Measurements from ENCODE around the gene ZXDC.

The ZXDC gene

DNA sequence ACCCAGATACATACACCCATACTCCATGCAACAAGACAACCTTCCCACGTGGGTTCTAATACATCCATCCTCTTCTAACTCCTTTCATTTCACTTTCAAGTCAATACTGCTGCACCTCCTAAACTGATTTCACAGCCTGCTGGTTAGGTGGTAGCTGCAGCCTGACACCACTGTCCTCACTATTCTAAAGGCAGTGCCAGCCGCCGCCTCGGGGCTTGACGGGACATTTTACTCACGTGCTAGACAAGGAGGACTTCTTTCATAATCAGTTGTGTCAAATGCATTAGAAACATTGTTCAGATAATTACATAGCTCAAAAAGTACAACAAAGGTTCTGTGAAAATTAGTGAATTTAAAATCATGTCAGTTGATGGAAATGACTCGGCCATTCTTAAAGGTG lies 35.6 kb upstream of the ZXDC start:
- no peak for DNase-seq

DNA sequence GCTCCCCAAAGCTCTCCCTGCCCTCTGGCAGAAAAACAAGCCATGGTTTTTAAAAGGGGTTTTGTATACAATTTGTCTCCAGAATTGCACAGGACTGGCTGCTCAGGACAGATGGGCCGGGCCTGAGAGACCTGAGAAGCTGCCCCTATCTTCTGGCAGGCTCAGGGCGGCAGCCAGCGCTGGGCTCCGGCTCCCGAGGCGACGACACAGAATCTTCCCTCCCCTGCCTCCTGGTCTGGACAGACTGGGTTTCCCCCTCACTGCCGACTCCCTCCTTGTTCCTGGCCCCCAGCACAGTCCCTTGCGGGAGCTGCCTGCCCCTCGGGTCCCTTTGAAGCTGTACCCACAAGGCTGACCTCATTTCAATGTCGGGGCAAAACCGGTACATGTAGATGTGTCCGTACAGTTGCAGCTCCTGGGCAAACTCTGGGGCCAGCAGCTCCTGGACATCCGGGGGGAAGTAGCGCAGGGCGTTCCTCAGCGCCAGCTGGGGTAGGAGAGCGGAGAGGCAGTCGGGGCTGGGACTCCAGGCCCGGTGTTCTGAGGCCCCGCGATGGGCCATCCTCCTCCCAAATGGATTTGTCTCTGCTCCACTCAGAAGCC lies 34.7 kb upstream of the ZXDC start:
- DNase-seq = no peak

DNA sequence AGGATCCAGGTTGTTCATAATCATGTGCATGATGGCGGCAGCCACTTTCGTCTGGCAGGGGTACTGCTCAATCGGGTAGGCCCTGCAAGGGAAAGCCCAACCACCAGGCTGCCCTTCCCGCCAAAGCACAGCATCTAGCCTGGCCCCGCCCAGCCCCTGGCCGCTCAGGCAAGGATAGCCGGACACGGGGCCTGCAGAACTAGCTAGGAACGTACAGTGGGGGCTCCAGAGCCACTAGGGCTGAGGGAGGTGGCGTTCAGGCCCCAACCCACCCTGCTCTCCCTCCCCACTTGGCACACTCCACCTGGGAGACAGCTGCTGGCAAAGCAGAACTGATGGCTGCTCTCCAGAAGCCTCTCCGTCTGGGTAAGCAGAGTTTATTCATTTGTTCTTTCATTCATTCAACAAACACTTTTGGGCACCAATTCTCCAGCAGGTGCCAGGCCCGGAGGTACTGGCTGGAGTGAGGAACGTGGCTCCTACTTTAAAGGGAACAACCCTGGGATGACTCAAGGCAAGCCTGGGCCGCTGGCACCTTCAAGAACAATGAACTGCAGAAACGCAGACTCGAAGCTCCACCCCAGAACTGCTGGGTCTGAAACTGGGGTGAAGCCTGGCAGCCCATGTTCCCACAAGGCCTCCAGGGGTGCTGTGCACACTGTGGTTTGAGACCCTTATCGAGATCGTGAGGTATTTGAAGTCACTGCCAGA lies 34.1 kb upstream of the ZXDC start:
- DNase-seq = no peak

DNA sequence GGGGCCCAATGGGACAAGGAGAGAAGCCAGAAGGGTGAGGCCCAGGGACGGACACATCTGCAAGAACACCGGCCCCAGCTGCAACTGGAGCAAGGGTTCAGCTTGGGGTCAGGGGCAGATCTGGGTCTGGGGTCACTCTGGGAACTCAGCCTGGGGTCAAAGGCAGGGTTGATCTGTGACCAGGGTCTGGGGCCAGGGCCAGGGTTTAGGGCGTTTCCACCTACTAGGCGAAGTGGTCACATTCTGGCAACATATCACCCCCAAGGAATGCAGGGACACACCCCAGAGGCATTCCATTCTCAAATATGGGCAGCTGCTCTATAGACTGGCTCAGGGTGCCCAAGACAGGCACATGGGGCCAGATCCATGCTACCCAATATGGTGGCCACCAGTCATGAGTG lies 32.9 kb upstream of the ZXDC start:
- no peak for DNase-seq

DNA sequence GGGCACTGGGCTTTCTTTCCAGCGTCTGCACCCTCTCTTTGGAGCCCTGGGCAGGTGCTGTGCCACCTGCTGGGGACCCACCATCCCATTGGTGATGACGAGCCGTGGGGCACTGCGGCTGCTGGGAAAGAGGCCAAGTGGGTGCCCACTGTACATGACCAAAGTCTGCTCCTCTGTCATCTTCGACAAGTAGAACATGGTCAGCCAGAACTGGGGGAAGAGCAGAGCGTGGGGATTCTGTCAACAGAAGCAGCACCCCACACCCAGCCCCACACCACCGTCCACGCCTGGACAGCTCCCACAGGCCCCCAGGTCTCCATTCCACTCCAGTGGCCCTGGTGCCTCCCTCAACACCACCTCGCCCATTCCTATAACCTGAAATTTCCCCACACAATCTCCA lies 32.2 kb upstream of the ZXDC start:
- DNase-seq = no peak

DNA sequence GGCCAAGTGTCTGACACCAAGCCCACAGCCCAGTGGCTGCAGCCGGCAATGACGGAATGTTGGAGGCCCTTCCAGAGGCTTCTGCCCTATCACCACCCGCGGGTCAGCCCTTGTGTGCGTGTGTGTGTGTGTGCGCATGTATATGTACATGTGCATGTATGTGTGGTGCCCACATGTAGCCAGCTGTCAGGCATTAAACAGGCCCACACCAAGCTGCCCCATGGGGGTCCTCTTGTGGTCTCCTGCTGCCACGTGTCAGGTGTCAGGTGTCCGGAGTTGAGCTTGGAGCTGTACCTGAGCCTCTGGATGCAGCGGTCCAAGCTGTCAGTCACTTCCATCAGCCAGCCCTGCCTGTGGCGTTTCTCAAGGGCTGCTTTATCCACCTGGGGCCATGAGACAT lies 28.0 kb upstream of the ZXDC start:
- DNase-seq = no peak

DNA sequence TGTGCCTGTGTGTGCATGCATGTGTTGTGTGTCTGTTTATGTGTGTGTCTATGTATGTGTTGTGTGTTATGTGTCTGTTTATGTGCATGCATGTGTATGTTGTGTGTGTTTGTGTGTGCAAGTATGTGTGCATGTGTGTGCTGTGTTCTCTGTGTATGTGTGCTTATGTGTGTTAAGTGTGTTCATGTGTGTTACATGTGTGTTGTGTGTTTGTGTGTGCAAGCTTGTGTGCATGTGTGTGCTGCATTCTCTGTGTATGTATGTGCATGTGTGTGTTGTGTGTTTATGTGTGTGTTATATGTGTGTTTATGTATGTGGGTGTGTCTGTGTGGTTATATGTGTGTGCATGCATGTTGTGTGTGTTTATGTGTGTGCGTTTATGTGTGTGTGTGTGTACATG lies 27.0 kb upstream of the ZXDC start:
- DNase-seq = no peak

DNA sequence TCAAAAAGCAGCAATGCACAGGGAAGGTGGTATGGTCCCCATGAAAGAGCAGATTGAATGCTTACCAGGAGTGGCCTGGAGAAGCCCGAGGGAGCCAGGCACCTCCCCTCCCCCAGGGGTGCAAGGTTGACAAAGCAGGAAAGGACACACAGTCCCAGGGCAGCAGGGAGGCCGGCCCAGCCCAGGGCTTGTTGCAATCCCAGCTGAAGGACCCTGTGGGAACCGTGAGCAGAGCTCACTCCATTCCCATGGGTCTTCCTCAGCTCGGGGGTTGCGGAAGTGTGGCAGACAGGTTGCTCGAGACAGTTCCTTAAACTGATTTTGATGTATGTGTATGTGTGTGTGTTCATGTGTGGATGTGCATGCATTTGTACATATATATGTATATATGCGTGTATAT lies 26.0 kb upstream of the ZXDC start:
- DNase-seq = no peak

DNA sequence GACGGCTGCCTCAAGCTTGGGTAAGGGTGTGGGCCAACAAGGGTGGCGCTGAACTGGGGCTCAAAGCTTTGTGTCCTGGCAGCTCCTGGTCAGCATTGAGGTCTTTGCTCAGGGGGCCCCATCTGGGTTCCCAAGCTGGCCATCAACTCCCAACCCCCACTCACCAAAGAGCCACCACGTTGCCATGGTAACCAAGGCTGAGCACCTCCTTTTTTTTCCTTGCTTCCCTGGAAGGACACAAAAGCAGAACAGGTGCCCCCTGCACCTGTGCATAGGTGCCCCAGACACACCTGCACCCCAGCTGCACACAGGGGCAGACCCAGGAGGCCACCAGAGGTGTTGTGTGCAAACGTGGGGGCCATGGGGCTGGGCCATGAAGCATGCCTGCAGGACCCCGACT lies 25.4 kb upstream of the ZXDC start:
- no peak for DNase-seq

DNA sequence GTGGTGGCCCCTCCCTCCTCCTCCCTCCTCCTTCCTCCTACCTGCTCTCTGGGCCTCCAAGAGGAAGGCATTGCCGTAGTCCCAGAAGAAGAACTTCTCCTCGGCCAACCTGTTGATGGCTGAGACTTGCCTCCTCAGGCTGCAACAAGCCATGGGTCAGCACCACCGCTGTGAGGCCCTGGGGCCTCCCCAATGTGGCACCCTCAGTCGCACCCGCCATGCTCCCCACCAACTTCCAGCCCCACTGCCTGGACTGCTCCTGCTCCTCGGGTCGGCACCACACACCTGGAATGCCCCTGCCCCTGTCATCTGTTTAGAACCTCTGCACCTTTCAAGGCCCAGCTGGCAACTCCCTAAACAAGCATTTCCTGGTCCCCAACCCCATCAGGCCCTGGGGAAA lies 24.3 kb upstream of the ZXDC start:
- no peak for DNase-seq

DNA sequence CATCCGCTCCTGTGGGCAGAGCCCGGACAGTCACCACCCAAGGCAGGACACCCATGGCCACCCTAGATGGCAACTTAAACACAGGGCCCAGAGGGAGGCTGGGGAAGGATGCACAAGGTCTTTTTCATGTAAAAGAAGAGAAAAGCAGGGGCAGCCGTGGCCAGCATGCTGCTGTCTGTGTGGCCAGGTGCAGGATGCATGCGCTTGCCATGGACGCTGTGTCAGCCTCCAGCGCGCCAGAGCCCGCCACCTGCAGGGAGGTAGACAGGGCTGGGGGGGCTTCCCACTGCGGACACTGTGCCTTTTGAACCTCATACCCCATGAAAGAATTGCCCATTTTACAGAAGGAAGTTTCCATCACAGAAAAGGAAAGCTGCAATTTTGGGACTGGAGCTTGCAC lies 23.7 kb upstream of the ZXDC start:
- no peak for DNase-seq

DNA sequence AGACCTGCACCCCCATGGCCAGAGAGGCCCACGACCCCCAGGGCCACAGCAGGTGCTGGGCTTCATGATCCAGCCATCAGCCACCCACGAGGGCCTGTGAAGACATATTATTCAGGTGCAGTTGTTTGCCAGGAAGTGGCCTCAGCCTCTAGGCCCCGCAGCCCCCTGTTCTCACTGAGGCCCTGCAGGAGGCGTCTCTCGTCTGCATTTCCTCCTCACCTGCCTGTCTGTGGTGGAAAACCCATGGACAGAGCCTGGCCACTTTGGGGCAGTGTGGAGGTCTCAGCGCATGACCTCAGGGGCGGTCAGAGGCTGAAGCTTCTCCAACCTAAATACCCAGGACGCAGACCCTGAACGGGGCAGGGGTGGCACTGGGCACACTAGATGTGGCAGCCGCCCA lies 23.2 kb upstream of the ZXDC start:
- no peak for DNase-seq

DNA sequence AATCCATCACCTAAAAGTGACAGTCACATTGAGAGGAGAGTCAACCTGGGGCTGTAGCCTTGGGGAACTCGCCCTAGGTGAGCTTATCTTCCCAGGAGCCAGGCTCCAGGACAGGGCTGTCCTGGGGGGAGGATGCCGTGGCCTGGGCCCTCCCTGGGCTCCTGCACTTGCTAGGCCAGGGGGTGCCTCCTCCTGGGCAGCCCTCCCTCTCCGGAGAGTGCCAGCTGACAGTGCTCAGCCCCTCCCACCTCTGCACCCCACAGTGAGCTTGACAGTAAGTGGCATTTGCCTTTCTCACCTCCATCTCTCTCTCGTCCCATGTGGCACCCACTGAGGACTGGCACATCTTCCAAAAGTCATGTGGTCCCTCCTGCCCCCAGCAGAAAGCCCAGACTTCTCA lies 22.8 kb upstream of the ZXDC start:
- DNase-seq = no peak

DNA sequence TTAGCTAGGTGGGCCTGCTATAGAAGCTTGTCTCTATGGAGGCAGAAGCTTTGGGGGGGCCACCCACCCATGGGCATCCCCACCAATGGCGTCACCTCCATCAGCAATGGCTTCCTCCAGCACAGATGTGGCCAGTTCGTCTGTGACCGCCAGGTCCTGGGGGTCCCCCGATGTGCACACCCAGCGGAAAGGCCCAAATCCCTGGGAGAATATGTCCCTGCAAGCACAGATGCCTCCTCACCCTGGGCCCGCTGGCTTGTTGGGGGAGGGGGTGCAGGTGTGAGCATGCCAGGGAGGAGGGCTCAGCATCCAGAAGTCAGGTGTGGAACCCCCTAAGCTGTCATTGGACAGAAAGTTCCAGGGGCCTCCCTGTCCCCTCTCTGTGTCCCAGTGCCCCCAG lies 22.3 kb upstream of the ZXDC start:
- DNase-seq = no peak

DNA sequence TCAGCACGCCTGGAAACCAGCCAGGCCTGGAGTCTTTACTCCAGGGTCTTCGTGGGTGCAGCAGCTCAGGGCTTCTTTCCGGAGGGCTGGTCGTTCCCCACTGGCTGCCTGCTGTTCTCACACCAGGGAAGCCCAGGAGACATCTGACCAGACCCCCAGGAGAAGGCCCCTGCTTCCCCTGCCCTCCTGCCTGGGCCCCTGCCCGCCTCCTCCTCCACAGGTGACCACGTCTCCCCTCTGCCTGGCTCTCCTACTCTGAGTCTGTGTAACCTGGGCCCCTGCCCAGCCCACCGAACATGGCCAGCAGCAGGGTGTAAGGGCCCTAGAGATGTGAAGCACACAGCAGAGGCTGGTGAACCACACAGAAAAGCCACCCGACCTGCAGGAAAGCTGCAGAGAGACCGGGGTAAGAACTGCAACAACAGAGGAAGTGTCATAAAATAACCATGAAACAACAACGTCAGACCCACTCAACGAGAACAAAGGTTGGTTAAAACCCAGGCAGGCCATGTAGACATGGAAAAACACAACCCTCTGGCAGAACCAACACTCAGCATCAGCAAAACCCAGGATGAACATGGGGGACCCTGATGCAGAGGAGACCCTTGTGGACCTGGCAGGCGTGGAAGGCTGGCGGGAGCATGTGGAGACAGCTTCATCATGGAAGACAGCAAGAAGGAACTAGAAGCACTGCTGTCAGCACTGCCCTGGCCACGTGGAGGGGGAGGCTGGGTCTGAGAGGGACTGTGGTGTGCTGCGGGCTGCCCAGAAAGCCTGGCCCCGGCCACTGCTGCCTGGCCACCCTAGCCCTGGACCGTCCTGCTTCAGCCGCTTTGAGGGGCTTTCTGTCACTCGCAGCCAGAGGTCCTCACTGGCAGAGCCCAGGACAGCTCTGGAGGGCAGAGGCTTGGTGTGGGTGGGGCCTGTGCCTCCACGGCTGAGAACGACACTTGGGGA lies 21.5 kb upstream of the ZXDC start:
- DNase-seq = no peak

DNA sequence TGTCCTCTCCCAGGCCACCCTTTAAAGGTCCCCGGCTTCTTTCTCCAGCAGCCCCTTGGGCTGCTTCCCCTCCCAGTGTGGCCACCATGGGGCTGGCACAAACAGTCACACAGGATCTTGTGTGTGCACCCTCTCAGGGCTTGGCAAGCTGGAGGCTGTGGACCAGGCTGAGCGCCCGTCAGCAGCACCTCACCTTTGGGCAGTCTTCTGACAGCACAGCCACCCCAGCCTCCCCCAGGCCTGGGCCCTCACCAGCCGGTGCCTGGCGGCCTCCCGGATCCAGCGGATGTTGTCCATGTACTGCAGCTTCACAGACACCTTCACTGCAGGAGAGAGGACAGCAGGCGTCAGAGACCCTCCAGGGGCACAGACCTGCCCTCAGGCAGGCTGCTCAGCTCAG lies 20.1 kb upstream of the ZXDC start:
- DNase-seq = no peak

DNA sequence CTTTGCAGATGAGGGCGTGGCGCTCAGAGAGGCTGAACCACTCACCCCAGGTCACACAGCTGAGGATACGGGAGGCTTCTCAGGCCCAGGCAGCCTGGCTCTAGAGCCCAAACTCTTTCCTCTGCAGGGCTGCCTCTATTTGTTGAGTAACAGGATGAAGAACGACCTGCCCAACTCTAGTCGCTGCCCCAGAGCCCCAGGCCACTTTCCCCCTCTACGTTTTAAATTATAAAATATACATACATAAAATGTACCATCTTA lies 19.2 kb upstream of the ZXDC start:
- no peak for DNase-seq

DNA sequence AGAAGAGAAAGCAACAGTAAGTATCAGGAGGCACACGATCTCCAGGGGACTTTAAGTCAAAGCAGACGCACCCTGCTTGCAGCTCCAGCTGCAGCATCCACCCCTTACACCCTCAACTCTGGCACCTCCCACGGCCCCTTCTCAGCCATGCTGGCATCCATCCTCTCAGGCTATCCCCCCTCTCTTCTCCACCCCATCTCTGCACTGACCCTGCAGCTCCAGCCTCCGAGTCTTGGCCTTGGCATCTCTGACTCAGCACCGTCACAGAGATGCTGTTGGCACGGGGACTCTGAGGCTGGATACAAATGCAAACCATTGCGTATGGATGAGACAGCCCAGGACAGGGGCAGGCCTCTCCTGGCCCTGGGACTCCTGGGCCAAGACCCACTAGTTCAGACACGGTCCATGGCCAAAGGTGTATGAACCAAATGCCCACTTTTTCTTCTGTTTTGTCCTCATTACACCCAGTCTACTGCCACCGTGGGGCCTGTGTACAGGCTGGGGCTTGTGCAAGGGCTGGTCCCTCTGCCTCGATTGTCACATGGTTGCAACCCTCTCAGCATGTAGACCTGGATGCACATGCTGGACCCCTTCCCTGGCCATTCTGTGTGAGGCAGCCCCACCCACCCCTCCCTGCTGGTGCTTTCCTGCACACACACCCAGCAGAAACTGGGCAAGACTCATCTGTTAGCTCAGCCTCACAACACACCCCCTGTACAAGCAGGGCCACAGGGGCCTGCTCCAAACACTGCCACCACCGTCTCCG lies 18.7 kb upstream of the ZXDC start:
- DNase-seq = peak in 2 of 56 donors; percentile 16 to 26

DNA sequence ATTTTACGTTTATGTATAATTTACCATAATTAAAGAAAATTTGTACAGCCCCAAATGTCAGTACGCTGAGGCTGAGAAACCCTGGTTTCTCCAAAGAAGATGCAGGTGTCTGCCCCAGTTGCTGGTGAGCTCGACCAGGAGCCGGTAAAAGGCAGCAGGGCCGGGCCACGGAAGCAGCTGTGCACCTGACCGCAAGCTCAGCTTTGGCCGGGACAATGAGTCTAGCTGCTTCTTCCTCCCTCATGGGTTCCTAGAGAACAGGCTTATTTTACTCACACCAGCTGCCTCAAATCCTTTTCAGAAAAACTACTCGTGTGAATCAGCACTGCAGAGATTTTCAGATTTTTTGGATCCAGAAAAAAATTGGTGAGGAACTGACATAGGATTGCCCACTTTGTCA lies 18.0 kb upstream of the ZXDC start:
- DNase-seq = no peak

DNA sequence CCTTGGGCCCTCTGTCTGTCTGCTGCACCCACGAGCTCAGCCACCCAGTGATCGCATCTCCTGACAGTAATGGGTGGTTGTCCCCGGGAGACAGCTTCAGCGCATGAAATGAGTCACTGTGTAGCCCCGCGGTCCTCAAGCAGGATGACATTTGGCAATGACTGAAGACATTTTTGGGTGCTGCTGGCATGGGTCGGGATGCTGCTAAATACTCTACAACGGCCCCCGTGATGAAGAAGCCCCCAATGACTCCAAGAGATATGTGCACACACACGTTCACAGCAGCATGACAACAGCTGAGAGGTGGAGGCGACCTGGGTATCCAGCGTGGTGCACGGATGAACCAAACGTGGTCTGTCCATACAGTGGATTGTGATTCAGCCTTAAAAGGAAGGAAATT lies 17.4 kb upstream of the ZXDC start:
- no peak for DNase-seq

DNA sequence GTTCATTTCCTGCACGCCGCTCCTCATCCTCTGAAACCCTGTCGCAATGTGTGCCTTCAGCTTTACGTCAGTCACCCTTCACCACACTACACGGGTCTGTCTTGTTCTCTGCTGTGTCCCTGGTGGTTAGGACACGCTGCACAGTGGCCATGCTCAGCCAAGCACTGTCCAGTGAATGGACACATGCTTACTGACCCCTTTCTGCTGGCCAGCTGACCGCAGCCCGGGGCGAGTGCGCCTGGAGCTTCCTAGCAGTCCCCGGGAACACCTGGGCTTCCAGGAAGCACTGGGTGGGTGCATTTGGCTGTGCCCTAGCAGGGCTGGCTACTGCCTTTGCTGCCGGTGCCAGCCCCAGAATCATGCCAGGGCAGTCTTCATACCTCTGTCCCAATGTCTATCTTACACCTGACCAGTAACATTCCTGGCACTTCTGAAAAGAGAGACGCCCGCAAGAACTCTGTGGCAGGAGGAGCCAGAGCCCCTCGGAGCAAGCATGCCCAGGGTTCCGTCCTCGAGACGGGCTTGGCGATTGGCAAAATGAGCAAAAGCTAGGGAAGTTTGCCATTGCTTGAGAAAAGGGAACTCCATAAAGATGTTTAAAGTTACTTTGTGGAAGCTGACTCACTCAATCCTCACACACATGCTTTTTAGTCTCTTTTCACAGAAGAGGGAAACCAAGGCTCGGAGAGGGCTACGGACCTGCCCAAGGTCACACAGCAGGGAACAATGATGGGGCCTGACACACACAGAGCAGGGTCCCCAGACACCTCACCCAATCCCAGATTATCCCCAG lies 15.7 kb upstream of the ZXDC start:
- no peak for DNase-seq
